ENCODE data around the gene ROMO1. TPM values are rescaled to one million over a fixed set of nuclear protein-coding genes. Genes with fewer than 3 reads are reported as not detected.

Gene ROMO1
- total RNA-seq, 4 donors from 2014 or later = 57.4 to 242 (median 150) TPM

DNA sequence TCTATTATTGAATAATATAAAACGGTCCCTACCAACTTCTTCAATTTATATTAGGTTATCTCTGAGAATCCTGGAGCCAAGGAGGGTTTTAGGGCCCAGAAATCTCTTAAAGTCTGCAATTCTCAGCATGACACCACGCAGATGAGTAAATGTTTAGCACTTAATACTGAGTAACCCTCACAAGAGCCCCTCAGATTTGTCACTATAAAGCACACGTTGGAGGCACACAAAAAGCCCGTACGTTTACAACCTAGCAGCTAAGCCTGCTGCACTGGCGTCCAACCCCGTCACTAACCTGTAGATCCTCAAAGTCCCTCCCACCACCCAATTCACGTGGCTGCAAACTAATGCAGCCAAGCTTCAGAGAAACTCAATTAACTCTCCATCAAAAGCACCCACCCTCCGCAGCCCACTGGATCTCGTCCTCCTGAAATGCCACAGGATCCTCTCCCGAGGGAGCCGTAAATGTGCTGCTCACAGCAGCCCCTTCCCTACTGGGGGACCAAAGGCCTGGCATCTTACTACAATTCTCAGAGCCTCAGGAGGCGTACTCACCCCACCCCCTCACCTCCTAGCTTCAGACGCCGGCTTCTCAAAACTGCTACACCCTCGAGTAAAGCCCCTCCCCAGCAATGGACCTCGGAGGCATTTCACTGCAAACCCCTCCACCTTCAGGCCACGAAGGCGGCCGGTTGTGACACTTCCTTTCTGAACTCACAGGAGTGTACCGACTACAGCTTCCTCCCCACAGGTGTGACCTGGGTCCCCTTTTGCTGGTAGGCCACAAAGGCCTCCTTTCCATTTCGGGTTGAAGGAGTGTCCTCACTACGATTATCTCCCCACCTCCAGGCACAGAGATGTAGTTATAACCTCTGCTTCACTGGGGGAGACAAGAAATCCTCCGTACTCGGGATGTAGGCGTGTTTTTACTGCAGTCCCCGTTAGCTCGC, 35.4 kb upstream of the ROMO1 start:
- peak; percentile 36 to 88 for DNase-seq (ENCODE audit: low spot score in 2 of 2)
- TF ChIP-seq POLR2A (IDR thresholded peaks at IDR 0.05) = no peak
- TF ChIP-seq CTCF (IDR thresholded peaks at IDR 0.05) = no peak
- WGBS, 2 donors = 0% methylated on average over 28 of the region's 28 CpGs
- peak overlapping the region; percentile 79 for H3K4me3 ChIP-seq (ENCODE audit: low read depth, poor library complexity, severe bottlenecking)
- intact Hi-C loops (cut with DNase I; ENCODE audit: low total_unique reads) = no loop called here

GRCh38 chr20:35664466-35665206, 34.6 kb upstream of the ROMO1 start, which contains the start of the genes CPNE1 and RBM12:
Gene CPNE1, minus strand, starts transcription at chr20:35664900. Its CDS starts 31,977 bp downstream, at chr20:35632923.
Gene RBM12, minus strand, starts transcription at chr20:35664900. Its CDS starts 9,578 bp downstream, at chr20:35655322.
- H3K4me3 ChIP-seq (ENCODE audit: low read depth, poor library complexity, severe bottlenecking) = peak within 1 kb of the TSS; percentile 79
- WGBS, 2 donors = 0 to 2% methylated on average over 15 to 55 of the region's 61 CpGs
- peak in 1 of 2 donors; percentile 89 for TF ChIP-seq POLR2A (IDR thresholded peaks at IDR 0.05)
- TF ChIP-seq CTCF (IDR thresholded peaks at IDR 0.05) = no peak
- peak; percentile 88 to 99 for DNase-seq (ENCODE audit: low spot score in 2 of 2)
- intact Hi-C loops (cut with DNase I; ENCODE audit: low total_unique reads) = no loop called here

GRCh38 chr20:35665949-35666288, 33.3 kb upstream of the ROMO1 start:
- TF ChIP-seq CTCF (IDR thresholded peaks at IDR 0.05) (no peak), POLR2A (IDR thresholded peaks at IDR 0.05) (no peak)
- no peak for DNase-seq (ENCODE audit: low spot score in 2 of 2)
- no peak overlapping the region for H3K4me3 ChIP-seq (ENCODE audit: low read depth, poor library complexity, severe bottlenecking)
- intact Hi-C loops (cut with DNase I; ENCODE audit: low total_unique reads) = no loop called here
- WGBS, 2 donors = 95 to 96% methylated on average over 17 of the region's 17 CpGs

GRCh38 chr20:35669221-35669620, 30.0 kb upstream of the ROMO1 start:
- intact Hi-C loops (cut with DNase I; ENCODE audit: low total_unique reads) = no loop called here
- no peak overlapping the region for H3K4me3 ChIP-seq (ENCODE audit: low read depth, poor library complexity, severe bottlenecking)
- DNase-seq (ENCODE audit: low spot score in 2 of 2) = no peak
- TF ChIP-seq POLR2A (IDR thresholded peaks at IDR 0.05) = no peak
- no peak for TF ChIP-seq CTCF (IDR thresholded peaks at IDR 0.05)
- WGBS, 2 donors = 96 to 98% methylated on average over 5 of the region's 5 CpGs

DNA sequence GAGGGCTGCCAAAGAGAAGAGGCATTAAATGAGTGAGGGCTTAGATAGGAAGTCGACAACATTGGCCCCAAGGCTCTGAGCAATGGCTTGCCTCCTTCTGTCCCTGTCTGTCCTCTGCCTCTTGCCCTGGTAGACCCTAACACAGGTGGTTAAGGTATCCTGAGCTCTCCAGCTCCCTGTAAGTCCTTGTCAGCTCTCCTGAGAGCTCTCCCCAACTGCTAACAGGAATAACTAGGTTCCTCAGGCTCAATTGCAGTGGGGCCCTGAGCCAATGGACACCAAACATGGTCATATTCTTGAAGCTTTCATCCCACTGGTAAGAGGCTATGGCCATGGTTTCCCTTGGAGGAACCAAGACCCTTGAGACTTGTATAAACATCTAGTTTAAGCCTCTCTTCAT, 29.5 kb upstream of the ROMO1 start:
- 85 to 87% methylated on average over 1 of the region's 1 CpG for WGBS, 2 donors
- intact Hi-C loops (cut with DNase I; ENCODE audit: low total_unique reads) = no loop called here
- TF ChIP-seq CTCF (IDR thresholded peaks at IDR 0.05) (no peak), POLR2A (IDR thresholded peaks at IDR 0.05) (no peak)
- DNase-seq (ENCODE audit: low spot score in 2 of 2) = peak in 1 of 2 donors; percentile 62
- H3K4me3 ChIP-seq (ENCODE audit: low read depth, poor library complexity, severe bottlenecking) = no peak overlapping the region
